ENCODE data around the gene RNF167. TPM values are rescaled to one million over a fixed set of nuclear protein-coding genes. Genes with fewer than 3 reads are reported as not detected.

Gene RNF167
- total and polyA plus RNA-seq, 2 of the 8 experiments (the other 6 are each of a cell fraction or from before 2014, with no cell fraction given): 140 to 281 TPM

DNA sequence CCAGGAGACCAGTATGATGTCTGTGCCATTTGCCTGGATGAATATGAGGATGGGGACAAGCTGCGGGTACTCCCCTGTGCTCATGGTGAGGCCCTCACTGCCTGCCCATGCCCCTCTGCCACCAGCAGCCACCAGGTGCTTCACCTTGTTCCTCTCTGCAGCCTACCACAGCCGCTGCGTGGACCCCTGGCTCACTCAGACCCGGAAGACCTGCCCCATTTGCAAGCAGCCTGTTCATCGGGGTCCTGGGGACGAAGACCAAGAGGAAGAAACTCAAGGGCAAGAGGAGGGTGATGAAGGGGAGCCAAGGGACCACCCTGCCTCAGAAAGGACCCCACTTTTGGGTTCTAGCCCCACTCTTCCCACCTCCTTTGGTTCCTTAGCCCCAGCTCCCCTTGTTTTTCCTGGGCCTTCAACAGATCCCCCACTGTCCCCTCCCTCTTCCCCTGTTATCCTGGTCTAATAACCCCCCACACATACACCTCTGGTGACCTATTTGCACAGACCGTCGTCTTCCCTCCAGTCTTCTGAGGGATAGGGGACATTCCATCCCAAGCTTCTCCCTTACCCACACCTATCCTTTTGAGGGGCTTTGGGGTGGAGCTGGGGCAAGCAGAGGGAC is 4.6 kb downstream of the RNF167 start:
- Histone ChIP-seq H3K4me3 (ENCODE audit: extremely low read depth in 1 of 4, insufficient read depth in 2 of 4, low read depth in 3 of 4, low read length in 4 of 4) (no peak overlapping the region), H2BK15ac (ENCODE audit: low read length) (no peak overlapping the region)
- no peak for FAIRE-seq

More for the DNA sequence above, 4.6 kb downstream of the RNF167 start:
- Histone ChIP-seq H3K14ac (ENCODE audit: insufficient read length) (no peak overlapping the region), H4K20me1 (replicated peaks in 1 of 2; ENCODE audit: control insufficient read depth in 1 of 2, insufficient read depth in 2 of 2, low read length in 2 of 2) (peaks cover 16 to 23% of the 10 kb centered on the region in 2 experiments), H3K18ac (ENCODE audit: extremely low read depth, low read length) (no peak overlapping the region), H3K4me1 (replicated peaks in 1 of 4; ENCODE audit: control insufficient read depth in 3 of 4, insufficient read depth in 4 of 4, low read length in 3 of 4) (peaks cover 3 to 10% (median 5%) of the 10 kb centered on the region in 4 experiments; a peak in 6 of 7 replicates), H4K91ac (replicated peaks; ENCODE audit: insufficient read length, low read length) (no peak overlapping the region), H3K27ac (ENCODE audit: low read depth, low read length) (peak overlapping the region; percentile 33; the same call in 1 of the 2 replicates), H2AFZ (ENCODE audit: low read length) (no peak overlapping the region), H4K5ac (ENCODE audit: insufficient read length, low read depth, low read length) (no peak overlapping the region), H2BK12ac (ENCODE audit: low read depth, low read length) (no peak overlapping the region), H3K4ac (replicated peaks; ENCODE audit: insufficient read length, low read depth, low read length) (no peak overlapping the region), H3K36me3 (ENCODE audit: control insufficient read depth in 2 of 4, insufficient read depth in 4 of 4, low read length in 3 of 4) (peaks cover 8 to 42% (median 28%) of the 10 kb centered on the region in 4 experiments), H3K9ac (replicated peaks in 1 of 4; ENCODE audit: extremely low read depth in 1 of 4, low read depth in 3 of 4, low read length in 3 of 4) (no peak overlapping the region; a peak in 1 of 7 replicates), H3K27me3 (replicated peaks in 1 of 4; ENCODE audit: control insufficient read depth in 3 of 4, extremely low read depth in 1 of 4, insufficient read depth in 3 of 4, low read length in 3 of 4) (no peaks in the 10 kb centered on the region), H3K79me1 (ENCODE audit: low read depth, low read length) (peaks cover 2% of the 10 kb centered on the region; the same call in 1 of the 2 replicates), H4K8ac (ENCODE audit: extremely low read depth, insufficient read depth, low read length) (peak overlapping the region; percentile 48; the same call in 1 of the 2 replicates), H3K79me2 (ENCODE audit: control insufficient read depth in 1 of 2, insufficient read depth in 2 of 2, low read length in 2 of 2) (peaks cover 8 to 57% of the 10 kb centered on the region in 2 experiments), H2BK20ac (ENCODE audit: low read length) (no peak overlapping the region), H2BK5ac (ENCODE audit: low read depth, low read length) (no peak overlapping the region; the same call in 1 of the 2 replicates), H3K23me2 (ENCODE audit: low read depth, low read length) (peaks cover 19% of the 10 kb centered on the region), H3K9me3 (ENCODE audit: insufficient read depth in 2 of 2, low read depth in 1 of 2, low read length in 1 of 2) (no peaks in the 10 kb centered on the region), H2AK5ac (ENCODE audit: low read depth, low read length) (no peak overlapping the region), H3K56ac (replicated peaks; ENCODE audit: insufficient read length, low read depth, low read length) (no peak overlapping the region), H3K23ac (ENCODE audit: insufficient read length) (no peak overlapping the region), H2BK120ac (replicated peaks; ENCODE audit: low read depth, low read length) (no peak overlapping the region), H3K4me2 (ENCODE audit: insufficient read depth in 1 of 2, low read depth in 2 of 2, low read length in 2 of 2) (peak overlapping the region in 1 of 2 experiments; percentile 95; a peak in 1 of 4 replicates)
- WGBS, 2 experiments (ENCODE audit: extremely low coverage in 1 of 2, insufficient coverage in 1 of 2, insufficient read length in 1 of 2, insufficient replicate concordance in 2 of 2, low coverage in 1 of 2, low lambda C conversion rate in 2 of 2, missing lambda C conversion rate in 1 of 2): 81% methylated on average over 8 of the region's 8 CpGs; no CpG with 5 or more reads in 1 of the 2 experiments
- no peak for DNase-seq (ENCODE audit: low read depth in 1 of 2, low spot score in 2 of 2)
- ChIA-PET POLR2A (ENCODE audit: partially characterized antibody) (interaction anchor here (0.6 to 32.4 kb wide), 12 partner anchors 2 to 213 kb away, joined by 3 to 987 read pairs (median 4); partner anchors contain the start of genes C17orf107, ENO3, MED11 and PFN1), CTCF (ENCODE audit: partially characterized antibody) (interaction anchor here (1.5 kb wide), 1 partner anchor 36 kb away, joined by 5 read pairs; no protein-coding TSS in a partner anchor)
- TF ChIP-seq, protein P1, sequence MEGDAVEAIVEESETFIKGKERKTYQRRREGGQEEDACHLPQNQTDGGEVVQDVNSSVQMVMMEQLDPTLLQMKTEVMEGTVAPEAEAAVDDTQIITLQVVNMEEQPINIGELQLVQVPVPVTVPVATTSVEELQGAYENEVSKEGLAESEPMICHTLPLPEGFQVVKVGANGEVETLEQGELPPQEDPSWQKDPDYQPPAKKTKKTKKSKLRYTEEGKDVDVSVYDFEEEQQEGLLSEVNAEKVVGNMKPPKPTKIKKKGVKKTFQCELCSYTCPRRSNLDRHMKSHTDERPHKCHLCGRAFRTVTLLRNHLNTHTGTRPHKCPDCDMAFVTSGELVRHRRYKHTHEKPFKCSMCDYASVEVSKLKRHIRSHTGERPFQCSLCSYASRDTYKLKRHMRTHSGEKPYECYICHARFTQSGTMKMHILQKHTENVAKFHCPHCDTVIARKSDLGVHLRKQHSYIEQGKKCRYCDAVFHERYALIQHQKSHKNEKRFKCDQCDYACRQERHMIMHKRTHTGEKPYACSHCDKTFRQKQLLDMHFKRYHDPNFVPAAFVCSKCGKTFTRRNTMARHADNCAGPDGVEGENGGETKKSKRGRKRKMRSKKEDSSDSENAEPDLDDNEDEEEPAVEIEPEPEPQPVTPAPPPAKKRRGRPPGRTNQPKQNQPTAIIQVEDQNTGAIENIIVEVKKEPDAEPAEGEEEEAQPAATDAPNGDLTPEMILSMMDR (IDR thresholded peaks at IDR 0.05; ENCODE audit: control extremely low read depth in 1 of 3, insufficient read depth in 1 of 3, low read depth in 1 of 3, low read length in 3 of 3): no peak
- TF ChIP-seq POLR2A (IDR thresholded peaks at IDR 0.05; ENCODE audit: control extremely low read depth in 1 of 2, low read depth in 2 of 2, low read length in 2 of 2) (peak in 1 of 2 experiments; percentile 83; a peak in 2 of 3 replicates), SIN3A (conservative IDR thresholded peaks at IDR 0.05 in 1 of 2, IDR thresholded peaks at IDR 0.05 in 1 of 2; ENCODE audit: low read depth in 1 of 2, low read length in 2 of 2) (0 out of 4 replicates have a peak, but pooled peaks of 1 of the 2 experiments have one; percentile 40), POLR2AphosphoS5 (IDR thresholded peaks at IDR 0.05; ENCODE audit: low read depth, low read length) (peak; percentile 80; the same call in 1 of the 2 replicates)
